ENCODE measurements around the gene PPL.
"Not testable (repeated sequence)": the region's sequence is repeated elsewhere in the genome, so short reads cannot be mapped to it uniquely, and the experiment has no call there.

Gene PPL

DNA sequence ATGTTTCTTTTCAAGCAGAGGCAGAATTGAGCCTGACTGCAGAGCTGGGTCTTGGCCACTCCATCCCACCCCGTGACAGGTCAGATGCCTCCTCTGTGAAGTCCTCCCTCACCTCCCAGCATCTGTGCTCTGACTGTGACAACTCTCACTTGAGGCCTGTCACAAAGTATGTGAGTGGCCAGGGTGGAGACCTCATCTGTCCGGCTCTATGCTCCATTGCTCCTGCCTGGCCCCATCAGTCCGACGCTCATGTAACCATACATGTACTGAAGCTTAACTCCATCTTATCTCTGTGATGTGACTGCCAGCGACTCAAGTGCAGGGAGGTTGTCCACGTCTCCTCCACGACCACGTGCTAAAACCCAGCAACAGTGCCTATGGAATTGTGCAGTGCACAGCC is 3.5 kb downstream of the PPL start:
- DNase-seq, result no peak

DNA sequence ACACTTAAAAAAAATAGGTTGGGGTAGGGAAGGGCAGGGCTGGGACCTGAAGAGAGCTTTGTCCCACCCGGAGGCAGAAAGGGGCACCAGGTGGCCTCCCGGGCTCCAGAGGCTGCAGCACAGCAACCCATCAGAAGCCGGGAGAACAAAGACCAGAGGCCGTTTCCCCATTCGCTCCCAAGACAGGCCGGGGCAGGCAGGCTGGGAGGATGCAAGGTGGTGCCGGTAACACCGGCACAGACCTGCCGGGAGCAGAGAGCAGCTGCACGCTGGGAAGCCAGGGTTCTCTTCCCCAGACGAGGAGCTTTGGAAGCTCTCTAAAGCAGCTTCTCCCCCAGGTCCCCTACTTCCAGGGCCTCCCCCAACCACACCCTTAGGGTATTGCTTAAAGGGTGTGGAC is 5.6 kb downstream of the PPL start:
- no peak for DNase-seq

DNA sequence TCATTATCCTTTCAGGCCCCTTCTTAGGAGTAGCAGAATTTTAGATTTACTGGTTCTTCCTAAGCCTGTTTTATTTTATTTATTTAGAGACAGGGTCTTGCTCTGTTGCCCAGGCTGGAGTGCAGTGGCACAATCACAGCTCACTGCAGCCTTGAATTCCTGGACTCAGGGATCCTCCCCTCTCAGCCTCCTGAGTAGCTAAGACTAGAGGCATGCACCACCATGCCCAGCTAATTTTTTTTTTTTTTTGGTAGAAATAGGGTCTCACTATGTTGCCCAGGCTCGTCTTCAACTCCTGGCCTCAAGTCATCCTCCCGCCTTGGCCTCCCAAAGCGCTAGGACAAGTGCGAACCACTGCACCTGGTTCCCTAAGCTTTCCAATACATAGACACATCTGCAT is 7.3 kb downstream of the PPL start:
- not testable (repeated sequence) for DNase-seq

DNA sequence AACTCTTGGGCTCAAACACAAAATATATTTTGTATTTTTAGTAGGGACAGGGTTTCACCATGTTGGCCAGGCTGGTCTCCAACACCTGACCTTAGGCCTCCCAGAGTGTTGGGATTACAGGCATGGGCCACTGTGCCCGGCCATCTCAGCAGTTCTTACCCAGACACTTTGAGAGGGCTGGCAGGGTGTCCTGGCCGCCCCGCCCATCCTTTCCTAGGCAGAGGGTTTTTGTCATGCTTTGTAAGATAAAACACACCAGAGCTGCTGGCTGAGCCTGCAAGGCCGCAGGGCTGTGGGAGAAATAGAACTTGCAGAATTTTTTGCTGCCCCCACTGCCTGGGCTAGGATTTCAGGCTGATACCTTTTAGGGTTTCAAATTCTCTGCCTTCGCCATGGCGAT is 8.7 kb downstream of the PPL start:
- DNase-seq, result no peak

DNA sequence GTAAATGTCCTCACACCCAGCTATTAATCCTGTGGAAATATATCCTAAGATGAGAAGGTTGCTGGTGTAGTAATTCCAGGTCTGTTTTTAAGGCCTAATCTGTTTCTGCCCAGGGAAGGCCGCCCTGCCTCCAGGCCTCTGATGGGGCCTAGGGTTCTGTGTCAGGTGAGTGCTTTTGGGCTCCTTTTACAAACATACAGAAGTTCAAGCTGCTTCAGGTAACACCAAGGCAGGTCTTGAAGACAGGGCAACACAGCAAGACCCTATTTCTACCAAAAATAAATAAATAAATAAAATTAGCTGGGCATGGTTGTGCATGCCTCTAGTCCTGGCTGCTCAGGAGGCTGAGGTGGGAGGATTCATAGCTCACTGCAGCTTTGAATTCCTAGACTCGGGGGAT is 9.3 kb downstream of the PPL start:
- DNase-seq, result no peak

DNA sequence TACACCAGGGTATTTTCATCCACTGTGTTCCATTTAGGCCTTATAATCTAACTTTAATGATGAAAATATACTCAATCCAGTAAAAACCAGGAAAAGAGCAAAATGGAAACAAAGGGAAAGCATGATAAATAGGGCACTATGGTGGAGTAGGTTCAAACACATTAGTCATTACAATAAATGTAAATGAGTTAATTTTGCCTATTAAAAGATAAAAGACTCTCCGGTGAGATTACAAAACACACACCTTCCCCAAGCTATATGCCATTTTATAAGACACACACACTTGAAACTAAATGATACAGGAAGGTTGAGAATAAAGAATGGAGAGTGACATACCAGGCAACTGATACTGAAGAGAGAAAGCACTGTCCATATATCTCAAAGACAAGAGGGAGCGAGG is 10.0 kb downstream of the PPL start:
- DNase-seq, result no peak

DNA sequence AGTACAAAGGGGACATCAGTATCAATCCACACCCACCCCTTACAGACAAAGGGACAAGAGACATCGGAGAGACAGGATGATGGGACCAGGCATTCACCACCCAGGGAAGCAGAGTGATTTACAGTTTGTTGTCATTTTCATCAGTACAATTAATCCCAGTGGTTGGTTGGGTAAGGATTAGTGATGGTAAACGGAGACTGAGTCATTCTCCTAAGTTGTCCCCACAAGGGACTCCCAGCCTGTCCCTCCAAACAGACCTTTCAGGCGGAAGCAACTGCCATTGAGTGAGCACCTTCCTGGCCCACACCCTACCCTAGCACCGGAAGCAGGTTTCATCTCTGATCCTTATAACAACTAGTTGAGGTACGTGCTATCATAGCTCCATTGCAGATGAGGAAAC is 11.2 kb downstream of the PPL start:
- no peak for DNase-seq

DNA sequence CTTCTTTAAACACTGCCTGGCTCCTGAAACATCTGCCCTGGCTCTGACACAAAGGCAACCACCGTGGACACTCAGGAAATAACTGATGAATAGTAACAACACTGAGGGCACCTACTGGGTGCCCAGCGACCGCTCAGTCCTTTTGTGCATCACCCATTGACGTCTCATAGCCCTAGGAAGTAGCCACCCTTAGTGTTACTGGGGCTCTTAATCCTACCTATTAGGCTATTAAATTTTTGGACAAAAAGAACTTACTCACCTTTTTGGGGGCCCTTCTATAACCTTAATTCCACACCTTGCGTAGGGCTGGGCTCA is 11.7 kb downstream of the PPL start:
- DNase-seq, result no peak

DNA sequence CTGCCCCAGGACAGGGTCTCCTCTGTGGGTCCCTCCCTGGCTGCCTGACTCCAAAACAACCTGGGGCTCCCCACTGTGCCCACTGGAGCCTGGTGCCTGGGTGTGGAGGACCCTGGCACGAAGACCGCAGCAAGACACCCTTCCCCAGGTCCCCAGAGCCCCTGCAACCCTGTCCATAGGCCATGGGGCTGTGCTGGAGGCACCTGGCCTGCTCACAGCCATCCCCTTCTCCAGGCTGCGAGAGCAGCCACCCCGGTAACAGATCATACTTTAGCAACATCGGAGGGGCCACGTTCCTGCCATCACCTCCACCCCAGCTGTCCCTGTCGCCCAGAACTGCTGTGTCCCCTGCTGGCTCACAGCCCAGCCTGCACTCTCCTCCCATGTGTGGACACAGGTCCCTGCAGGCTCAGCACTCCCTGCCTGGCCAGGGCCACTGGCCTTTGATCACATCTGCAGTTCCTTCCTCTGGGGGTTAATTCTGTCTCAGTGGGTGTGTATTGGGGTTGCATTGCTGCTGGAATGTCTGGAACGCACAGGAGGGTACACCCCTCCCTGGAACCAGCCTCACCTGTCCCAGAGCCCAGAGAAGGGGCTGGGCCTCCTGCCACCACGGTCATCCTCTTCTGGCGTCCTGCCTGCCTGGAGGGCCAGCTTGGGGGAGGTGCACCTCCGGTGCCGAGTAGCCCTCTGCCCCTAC is 12.2 kb downstream of the PPL start:
- no peak for DNase-seq

DNA sequence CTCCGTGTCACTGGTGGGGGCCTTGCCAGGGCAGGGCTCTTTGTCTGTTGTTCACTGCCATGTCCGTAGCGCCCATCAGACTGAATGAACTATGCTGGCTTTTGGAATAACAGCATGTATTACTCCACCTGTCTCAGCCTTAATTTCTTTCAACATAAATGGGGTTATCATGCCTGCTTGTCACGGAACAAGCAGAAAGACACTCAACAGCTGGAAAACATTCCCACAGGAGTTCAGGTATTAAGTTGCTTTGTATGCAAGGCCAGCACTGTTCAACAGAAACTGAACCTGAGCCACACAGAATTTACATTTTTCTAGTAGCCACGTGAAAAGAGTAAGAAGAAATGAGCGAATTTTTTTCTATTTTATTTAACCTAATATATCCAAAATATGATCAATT is 13.1 kb downstream of the PPL start:
- DNase-seq, result no peak

DNA sequence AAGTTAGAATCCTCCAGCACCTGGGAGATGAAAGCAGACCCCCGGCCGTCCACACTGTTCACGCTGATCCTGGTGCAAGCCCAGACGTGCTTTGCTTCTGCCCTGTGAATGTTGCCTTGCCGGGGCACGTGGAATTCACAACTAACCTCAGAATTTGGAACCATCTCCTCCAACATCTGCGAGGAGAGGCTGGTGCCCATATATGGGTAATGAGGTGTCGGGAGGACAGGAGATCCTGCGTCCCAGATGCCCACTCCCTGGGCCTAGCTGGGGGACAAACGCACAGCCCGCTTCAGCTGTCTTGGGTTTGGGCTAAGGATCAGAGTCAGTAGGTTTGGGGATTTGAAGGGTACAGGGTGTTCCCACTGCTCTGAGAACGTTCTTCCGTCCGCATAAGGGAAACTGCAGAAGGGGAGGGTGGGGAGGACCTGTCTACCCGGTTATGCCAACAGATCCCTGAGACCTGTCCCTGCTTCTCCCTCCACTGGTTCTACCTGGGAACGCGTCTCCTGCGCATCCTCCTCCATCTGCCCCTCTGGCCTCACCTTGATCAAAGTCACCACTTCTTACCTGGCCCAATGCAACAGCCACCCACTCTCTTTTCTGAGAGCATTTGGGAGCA is 14.1 kb downstream of the PPL start:
- DNase-seq, result no peak

DNA sequence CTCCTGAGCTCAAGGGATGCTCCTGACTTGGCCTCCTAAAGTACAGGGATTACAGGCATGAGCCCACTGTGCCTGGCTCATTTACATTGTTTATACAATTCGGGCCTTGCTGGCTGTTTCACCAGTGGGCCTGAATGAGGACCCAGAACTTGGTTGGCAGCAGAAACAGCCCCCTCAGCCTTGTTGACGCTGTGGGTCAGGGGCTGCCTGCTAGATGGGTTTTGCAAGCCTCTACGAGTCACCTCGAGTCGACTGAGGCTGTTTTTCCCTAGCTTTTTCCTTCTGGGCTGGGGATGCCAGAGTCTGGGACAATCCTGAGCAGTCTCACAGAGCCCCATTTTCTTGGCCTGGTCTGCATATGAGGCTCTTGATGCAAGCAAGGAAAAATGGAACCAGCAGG is 16.1 kb downstream of the PPL start:
- no peak for DNase-seq

DNA sequence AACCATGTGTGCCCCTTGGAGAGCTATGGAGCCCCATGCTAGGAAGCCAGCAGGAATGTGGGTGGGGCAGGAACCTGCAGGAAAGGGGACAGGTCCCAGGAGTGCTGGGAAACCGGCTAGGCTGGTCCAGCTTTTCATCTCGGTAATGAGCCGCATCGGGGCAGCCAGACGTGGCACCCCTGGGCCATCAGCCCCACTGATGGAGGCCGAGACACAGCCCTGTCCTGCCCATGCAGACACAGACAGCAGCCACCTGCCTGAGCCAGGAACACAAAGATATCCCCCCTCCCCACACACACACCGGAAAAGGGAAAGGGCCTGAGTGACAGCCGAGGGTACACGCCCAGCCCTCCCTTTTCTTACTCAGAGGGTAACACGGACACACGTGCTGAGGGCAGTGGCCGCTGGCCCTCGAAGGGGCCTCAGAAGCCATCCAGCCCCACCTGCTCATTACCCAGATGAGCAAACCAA is 18.1 kb downstream of the PPL start:
- peak; percentile 90 for DNase-seq

DNA sequence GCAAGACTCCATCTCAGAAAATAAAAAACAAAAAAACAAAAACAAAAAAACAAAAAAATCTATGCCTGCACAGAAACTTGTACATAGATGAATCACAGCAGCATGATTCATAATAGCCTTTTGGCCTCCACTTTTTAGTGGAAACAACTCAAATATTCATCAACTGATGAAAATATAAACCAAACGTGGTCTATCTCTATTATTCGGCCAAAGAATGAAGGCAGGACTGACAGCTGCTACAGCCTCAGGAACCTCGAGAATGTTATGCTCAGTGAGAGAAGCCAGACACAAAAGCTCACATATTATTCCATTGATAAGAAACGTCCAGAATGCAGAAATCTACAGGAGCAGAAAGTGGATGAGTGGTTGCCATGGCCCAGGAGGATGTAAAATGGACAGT is 19.8 kb downstream of the PPL start:
- no peak for DNase-seq

DNA sequence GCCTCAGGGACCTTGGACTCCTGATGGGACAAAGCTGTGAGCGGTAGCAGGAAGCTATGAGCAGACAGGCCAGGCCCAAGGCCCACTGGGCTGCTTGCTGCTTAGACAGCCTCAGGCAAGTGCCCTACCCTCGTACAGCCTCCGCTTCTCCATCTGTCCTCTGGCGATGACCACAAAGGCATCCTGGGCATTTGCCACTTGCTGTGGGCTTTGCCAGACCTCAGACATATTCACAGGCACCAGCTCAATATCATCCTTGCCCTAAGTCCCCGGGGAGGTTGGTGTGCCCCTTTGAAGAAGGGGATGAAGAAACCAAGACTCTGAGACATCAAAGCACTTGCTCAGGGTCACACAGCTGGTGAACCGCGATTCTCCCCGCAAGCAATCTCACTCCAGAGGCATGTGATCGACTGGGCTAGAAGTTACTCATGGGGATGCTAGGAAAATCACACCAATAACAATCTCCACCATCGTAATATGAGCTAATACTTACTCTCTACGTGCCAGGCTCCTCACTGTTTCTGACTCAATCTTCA is 21.7 kb downstream of the PPL start:
- no peak for DNase-seq

DNA sequence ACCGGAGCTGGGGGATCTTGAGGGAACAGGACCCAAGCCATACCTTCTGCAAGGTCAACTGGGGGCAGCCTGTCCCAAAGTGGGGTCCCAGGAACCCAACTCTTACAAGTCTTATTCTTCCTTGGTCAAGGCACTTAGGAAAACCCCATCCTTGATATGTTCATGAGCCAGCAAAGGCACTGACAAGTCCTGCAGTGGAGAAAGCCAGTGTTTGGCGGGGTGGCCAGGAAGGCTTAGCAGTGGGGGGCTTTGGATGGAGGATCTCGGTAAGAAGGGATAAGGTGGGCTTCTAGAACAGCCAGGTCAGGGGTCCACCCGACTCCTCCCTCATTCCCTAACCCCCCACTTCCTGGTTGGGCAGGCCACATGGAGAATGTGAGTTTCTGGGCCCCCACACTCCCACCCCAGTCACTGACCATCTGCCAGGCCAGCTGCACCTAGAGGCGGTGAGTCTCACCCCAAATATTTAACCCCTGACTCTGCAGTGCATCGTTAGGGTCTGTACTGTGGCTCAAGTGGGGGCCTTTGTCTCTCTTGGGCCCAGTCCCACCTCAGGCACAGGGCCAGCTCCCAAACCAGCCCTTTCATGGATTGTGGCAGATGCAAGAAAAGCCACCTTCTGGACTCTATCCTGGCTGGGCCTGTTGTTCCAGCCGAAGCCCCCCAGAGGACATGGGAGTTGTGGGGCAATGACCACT is 22.3 kb downstream of the PPL start:
- DNase-seq, result no peak

DNA sequence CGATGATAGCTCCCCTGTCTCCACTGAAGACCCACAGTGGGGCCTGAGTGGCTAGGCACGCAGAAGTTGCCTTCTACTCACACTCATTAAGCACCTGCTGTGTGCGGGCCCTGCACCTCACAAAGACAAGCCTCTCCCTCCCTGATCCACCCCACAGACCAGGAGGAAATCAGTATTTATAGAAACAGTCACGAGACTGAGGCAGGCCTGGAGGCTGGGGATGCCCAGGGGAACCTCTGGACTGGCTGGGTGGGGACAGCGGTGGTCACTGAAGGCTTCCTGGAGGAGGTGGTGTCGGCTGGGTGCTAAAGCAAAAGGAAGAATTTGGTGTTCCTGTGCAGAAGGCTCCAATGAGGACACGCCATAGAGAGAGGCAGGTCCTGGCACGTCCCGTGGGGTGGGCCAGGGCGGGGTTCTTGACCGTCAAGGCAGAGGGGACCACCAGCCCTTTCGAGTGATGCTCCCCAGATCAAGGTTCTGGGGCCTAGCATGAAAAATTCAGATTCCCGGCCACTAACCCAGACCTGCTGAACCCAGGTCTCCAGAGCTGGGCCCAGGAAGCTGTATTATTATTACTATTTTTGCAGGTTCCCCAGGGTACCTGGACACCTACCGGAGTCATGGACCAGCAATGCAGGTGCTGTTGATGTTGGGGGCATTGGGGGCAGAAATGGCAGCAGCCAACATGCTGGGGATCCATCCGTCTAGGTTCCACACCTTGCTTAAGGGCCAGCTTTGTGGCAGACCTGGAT is 23.0 kb downstream of the PPL start:
- no peak for DNase-seq

DNA sequence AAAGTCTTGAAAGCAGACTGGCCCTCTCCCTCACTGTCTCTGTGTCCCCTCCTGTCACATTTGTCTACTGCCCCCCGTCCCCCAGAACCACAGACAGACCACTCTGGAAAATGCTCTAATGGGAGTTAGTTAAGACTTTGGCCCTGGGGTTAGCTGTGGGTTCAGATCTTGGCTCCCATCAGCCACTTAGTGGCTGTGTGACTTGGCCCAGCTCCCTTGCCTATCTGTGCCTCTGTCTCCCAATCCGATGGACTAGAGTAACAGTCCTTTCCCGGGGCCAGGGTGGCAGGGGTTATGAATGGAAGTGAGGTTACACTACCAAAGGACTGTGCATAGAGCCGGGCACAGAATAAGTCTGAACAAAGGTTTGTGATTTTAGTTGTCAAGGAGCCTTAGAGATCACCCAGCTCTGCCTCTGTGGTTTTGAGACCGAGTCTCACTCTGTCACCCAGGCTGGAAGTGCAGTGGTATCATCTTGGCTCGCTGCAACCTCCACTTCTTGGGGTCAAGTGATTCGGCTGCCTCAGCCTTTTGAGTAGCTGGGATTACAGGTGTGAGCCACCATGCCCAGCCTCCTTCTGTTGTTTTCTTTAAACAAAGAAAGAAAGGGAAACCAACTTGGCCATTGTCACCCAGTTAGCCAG is 23.7 kb downstream of the PPL start:
- DNase-seq, result no peak

DNA sequence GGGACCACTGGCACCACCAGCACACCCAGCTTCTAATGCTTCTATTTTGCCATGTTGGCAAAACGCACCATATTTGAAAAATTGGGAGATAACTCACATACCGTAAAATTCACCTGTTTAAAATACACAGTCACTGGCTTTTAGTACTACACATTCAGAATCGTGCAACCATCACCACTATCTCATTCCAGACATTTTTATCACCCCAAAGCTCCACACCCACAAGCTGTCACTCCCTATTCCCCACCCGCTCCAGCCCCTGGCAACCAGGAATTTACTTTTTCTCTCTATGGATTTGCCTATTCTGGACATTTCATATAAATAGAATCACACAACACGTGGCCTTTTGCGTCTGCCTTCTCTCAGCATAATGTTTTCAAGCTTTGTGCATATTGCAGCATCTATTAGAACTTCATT is 25.0 kb downstream of the PPL start:
- DNase-seq, result no peak

DNA sequence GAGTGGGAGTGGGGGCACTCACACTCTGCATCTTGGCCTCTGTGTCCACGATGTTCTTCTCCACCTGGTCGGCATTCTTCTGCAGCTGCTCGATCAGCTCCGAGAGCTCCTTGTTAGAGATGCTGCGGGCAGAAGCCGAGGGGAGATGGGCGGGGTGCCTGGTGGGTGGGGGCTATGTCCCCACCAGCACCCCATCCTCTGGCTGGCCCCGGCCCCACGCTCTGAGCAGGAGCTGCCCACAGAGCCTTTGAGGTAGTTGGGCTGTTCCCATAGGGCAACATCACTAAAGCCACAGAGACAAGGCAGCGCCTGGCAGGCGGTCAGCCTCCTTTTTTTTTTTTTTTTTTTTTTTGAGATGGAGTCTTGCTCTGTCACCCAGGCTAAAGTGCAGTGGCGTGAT is 26.1 kb downstream of the PPL start:
- no peak for DNase-seq

DNA sequence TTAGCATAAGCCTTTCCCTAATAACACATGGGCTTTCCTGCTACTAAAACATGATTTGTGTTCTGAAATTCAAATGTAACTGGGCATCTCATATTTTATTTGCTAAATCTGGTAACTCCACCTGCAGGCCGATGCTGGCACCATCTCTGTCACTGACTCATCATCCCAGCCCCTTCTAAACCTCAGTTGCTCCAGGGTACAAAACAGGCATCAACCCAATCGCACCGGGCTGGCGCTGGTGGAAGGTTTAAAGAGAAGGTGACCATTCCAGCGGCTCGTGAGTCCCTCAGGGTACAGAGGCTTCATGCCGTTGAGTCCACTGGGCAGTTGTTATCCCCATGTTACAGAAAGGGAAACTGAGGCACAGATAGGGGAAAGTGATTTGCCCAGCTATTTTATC is 27.1 kb downstream of the PPL start:
- DNase-seq, result no peak

DNA sequence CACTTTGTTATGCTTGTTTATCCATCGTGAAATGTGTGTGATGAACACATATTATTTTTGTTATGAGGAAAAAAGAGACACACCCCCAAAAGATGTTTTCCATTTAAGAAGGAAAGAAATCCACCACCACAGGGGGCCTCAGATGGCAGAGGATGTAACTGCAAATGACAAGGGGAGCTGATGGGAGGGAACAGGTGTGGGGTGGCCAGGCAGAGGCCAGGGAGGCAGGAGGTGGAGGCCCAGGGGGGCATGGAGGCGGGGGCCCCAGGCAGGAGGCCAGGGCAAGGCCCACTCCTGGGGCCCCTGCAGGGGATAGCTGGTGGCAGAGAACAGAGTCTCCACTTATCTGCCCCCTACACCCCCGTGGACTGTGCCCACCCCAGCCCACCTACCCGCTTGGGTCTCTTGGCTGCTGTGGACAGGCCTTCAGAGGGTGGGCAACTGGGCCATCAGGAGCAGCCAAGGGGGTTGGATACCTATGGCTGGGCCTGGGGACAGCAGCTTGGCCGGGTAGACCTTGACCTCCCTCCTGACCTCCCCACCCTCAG is 28.0 kb downstream of the PPL start:
- no peak for DNase-seq
